ENCODE results near the gene CA5B. TPM values are rescaled to one million over a fixed set of nuclear protein-coding genes. Genes with fewer than 3 reads are reported as not detected.
"Not testable (repeated sequence)": the region's sequence is repeated elsewhere in the genome, so short reads cannot be mapped to it uniquely, and the experiment has no call there.

The CA5B gene
- total and polyA plus RNA-seq, 4 donors: 0.55 to 2.9 (median 1.6) TPM

DNA sequence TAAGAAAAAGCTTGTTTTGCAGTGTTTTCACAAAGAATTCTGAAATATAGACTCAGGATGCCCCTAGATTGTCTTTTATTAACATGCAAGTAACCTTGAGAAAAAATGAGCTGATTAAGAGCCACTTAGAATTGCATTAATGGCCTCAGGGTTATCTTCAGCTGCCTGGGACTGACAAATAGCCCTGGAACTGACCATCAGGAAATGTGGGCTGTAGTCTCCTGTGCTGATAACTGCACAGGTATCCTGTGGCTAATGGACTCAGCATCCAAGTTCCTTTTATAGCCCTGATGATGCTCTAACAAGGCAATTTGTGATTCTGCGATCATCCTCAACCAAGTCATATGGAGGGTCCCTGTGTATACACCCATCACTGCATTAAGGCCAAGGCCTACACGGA lies 17.0 kb downstream of the CA5B start:
- no peaks in the 10 kb centered on the region for H3K9me3 ChIP-seq (ENCODE audit: control insufficient read depth in 4 of 4, low read length in 3 of 4)
- no peaks in the 10 kb centered on the region for H3K36me3 ChIP-seq (ENCODE audit: control insufficient read depth in 4 of 4, insufficient read depth in 3 of 4, low read depth in 1 of 4, low read length in 3 of 4)
- TF ChIP-seq RXRA (IDR thresholded peaks at IDR 0.05) (no peak), TAF1 (conservative IDR thresholded peaks at IDR 0.05) (no peak), GABPA (IDR thresholded peaks at IDR 0.05 in 1 of 2, conservative IDR thresholded peaks at IDR 0.05 in 1 of 2) (no peak), NR2F2 (IDR thresholded peaks at IDR 0.05) (no peak), HNF4G (IDR thresholded peaks at IDR 0.05) (no peak), FOXA1 (IDR thresholded peaks at IDR 0.05) (no peak), HNF4A (conservative IDR thresholded peaks at IDR 0.05) (no peak), RAD21 (IDR thresholded peaks at IDR 0.05) (no peak)
- TF ChIP-seq, protein P1, sequence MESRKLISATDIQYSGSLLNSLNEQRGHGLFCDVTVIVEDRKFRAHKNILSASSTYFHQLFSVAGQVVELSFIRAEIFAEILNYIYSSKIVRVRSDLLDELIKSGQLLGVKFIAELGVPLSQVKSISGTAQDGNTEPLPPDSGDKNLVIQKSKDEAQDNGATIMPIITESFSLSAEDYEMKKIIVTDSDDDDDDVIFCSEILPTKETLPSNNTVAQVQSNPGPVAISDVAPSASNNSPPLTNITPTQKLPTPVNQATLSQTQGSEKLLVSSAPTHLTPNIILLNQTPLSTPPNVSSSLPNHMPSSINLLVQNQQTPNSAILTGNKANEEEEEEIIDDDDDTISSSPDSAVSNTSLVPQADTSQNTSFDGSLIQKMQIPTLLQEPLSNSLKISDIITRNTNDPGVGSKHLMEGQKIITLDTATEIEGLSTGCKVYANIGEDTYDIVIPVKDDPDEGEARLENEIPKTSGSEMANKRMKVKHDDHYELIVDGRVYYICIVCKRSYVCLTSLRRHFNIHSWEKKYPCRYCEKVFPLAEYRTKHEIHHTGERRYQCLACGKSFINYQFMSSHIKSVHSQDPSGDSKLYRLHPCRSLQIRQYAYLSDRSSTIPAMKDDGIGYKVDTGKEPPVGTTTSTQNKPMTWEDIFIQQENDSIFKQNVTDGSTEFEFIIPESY (IDR thresholded peaks at IDR 0.05): no peak
- TF ChIP-seq, protein P2, sequence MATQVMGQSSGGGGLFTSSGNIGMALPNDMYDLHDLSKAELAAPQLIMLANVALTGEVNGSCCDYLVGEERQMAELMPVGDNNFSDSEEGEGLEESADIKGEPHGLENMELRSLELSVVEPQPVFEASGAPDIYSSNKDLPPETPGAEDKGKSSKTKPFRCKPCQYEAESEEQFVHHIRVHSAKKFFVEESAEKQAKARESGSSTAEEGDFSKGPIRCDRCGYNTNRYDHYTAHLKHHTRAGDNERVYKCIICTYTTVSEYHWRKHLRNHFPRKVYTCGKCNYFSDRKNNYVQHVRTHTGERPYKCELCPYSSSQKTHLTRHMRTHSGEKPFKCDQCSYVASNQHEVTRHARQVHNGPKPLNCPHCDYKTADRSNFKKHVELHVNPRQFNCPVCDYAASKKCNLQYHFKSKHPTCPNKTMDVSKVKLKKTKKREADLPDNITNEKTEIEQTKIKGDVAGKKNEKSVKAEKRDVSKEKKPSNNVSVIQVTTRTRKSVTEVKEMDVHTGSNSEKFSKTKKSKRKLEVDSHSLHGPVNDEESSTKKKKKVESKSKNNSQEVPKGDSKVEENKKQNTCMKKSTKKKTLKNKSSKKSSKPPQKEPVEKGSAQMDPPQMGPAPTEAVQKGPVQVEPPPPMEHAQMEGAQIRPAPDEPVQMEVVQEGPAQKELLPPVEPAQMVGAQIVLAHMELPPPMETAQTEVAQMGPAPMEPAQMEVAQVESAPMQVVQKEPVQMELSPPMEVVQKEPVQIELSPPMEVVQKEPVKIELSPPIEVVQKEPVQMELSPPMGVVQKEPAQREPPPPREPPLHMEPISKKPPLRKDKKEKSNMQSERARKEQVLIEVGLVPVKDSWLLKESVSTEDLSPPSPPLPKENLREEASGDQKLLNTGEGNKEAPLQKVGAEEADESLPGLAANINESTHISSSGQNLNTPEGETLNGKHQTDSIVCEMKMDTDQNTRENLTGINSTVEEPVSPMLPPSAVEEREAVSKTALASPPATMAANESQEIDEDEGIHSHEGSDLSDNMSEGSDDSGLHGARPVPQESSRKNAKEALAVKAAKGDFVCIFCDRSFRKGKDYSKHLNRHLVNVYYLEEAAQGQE (IDR thresholded peaks at IDR 0.05): no peak
- TF ChIP-seq, protein P3, sequence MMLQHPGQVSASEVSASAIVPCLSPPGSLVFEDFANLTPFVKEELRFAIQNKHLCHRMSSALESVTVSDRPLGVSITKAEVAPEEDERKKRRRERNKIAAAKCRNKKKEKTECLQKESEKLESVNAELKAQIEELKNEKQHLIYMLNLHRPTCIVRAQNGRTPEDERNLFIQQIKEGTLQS (IDR thresholded peaks at IDR 0.05): no peak
- no peak overlapping the region for H3K4me3 ChIP-seq (ENCODE audit: low read depth in 1 of 3, low read length in 3 of 3)
- H3K27me3 ChIP-seq (ENCODE audit: control insufficient read depth in 4 of 4, insufficient read depth in 4 of 4, low read length in 3 of 4): no peaks in the 10 kb centered on the region
- no peak overlapping the region for H3K27ac ChIP-seq (ENCODE audit: low read depth in 1 of 2, low read length in 2 of 2)
- 90% methylated on average over 2 of the region's 2 CpGs for WGBS
- no peak for DNase-seq (ENCODE audit: low spot score)
- H3K4me1 ChIP-seq (ENCODE audit: control insufficient read depth in 4 of 4, insufficient read depth in 4 of 4, low read length in 3 of 4): no peaks in the 10 kb centered on the region
- no peak overlapping the region for H3K9ac ChIP-seq (ENCODE audit: low read depth in 1 of 2, low read length in 2 of 2)

DNA sequence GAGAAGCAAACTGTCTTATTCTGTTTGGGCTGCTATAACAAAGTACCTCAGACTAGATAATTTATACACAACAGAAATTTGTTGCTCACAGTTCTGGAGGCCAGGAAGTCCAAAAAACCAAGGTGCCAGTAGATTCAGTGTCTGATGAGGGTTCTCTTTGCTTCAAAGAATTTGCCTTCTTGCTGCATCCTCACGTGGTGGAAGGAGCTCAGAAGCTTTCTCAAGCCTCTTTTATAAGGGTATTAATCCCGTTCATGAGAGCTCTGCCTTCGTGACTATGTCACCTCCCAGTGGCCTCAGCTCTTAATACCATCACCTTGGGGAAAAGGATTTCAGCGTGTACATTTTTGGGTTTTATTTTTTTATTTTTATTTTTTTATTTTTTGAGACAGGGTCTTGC lies 20.1 kb downstream of the CA5B start:
- TF ChIP-seq GABPA (IDR thresholded peaks at IDR 0.05 in 1 of 2, conservative IDR thresholded peaks at IDR 0.05 in 1 of 2) (no peak), RAD21 (IDR thresholded peaks at IDR 0.05) (no peak), YY1 (IDR thresholded peaks at IDR 0.05) (no peak)
- no peaks in the 10 kb centered on the region for H3K9me3 ChIP-seq (ENCODE audit: control insufficient read depth in 4 of 4, low read length in 3 of 4)
- no peaks in the 10 kb centered on the region for H3K36me3 ChIP-seq (ENCODE audit: control insufficient read depth in 4 of 4, insufficient read depth in 3 of 4, low read depth in 1 of 4, low read length in 3 of 4)
- no peak for DNase-seq (ENCODE audit: low spot score)
- H3K27me3 ChIP-seq (ENCODE audit: control insufficient read depth in 4 of 4, insufficient read depth in 4 of 4, low read length in 3 of 4): no peaks in the 10 kb centered on the region
- WGBS: 78% methylated on average over 4 of the region's 4 CpGs
- no peak overlapping the region for H3K9ac ChIP-seq (ENCODE audit: low read depth in 1 of 2, low read length in 2 of 2)
- H3K27ac ChIP-seq (ENCODE audit: low read depth in 1 of 2, low read length in 2 of 2): no peak overlapping the region
- no peaks in the 10 kb centered on the region for H3K4me1 ChIP-seq (ENCODE audit: control insufficient read depth in 4 of 4, insufficient read depth in 4 of 4, low read length in 3 of 4)
- H3K4me3 ChIP-seq (ENCODE audit: low read depth in 1 of 3, low read length in 3 of 3): no peak overlapping the region

DNA sequence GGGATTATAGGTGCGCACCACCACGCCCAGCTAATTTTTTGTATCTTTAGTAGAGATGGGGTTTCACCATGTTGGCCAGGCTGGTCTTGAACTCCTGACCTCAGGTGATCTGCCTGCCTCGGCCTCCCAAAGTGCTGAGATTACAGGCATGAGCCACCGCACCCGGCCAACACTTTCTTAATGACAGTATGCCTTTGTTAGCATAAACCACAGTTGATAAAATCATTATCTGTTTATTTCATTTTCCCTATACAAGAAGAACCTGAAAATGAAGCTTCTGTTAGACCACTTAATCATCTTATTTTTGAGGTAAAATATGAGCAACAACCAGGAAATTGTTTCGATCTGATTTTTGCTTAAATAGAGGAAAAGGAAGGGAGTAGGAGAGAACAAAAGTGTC lies 21.8 kb downstream of the CA5B start:
- H3K4me1 ChIP-seq (ENCODE audit: control insufficient read depth in 4 of 4, insufficient read depth in 4 of 4, low read length in 3 of 4); H3K36me3 ChIP-seq (ENCODE audit: control insufficient read depth in 4 of 4, insufficient read depth in 3 of 4, low read depth in 1 of 4, low read length in 3 of 4); DNase-seq (ENCODE audit: low spot score); H3K4me3 ChIP-seq (ENCODE audit: low read depth in 1 of 3, low read length in 3 of 3); H3K27me3 ChIP-seq (ENCODE audit: control insufficient read depth in 4 of 4, insufficient read depth in 4 of 4, low read length in 3 of 4); H3K9ac ChIP-seq (ENCODE audit: low read depth in 1 of 2, low read length in 2 of 2); H3K9me3 ChIP-seq (ENCODE audit: control insufficient read depth in 4 of 4, low read length in 3 of 4); H3K27ac ChIP-seq (ENCODE audit: low read depth in 1 of 2, low read length in 2 of 2): not testable (repeated sequence)
- 93% methylated on average over 6 of the region's 6 CpGs for WGBS

All from liver (tissue), 9 donors.